Fibroblast of peridontal ligament (primary cell): ENCODE results near the gene MTARC2.
A peak's percentile ranks its signal among the peaks of the same experiment; 100 is the strongest.
"Not testable (repeated sequence)": the region's sequence is repeated elsewhere in the genome, so short reads cannot be mapped to it uniquely, and the experiment has no call there.

Source experiments
- DNase-seq: peaks from one replicate; pipeline ENCODE4 v3.0.0-alpha.2; 2010; ENCODE audit errors: extremely low read depth

Gene MTARC2

DNA sequence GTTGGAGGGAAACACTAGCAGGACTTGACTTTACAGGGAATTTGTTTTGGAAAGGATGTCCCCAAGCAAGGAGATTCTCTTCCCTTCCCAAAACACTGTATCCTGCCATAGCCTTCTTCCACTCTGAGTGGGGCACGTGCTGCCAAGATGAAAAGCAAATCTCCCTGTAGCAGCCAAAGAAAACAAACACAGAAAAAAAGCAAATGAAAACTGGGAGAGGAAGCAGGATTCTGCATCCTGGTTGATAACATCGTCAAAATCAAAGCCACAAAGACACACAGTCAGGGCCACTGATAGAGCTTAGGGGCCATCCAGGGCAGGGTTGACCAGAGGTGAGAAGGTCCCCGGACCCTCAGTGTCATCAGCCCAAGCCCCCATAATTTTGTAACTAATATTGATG, 16.0 kb upstream of the MTARC2 start:
- peak; percentile 17 for DNase-seq

DNA sequence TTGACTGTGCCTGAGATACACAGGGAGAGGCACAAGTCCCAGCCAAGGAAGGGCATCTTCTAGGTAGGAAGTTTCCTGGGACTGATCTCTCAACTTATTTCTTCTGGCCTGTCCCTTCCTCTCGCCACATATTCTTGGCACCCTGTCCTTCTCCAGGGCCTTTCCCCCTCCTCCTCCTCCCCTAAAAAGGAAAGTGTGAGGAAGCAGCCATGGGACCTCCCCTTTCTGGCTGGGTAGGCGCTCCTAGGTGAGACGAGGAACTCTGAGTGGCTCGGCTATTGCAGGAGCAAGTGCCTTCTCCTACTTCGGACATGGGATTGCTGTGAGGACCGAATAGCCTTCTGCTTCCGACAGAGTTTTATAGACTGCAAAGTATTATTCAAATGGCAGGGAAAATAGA, 15.5 kb upstream of the MTARC2 start:
- no peak for DNase-seq

DNA sequence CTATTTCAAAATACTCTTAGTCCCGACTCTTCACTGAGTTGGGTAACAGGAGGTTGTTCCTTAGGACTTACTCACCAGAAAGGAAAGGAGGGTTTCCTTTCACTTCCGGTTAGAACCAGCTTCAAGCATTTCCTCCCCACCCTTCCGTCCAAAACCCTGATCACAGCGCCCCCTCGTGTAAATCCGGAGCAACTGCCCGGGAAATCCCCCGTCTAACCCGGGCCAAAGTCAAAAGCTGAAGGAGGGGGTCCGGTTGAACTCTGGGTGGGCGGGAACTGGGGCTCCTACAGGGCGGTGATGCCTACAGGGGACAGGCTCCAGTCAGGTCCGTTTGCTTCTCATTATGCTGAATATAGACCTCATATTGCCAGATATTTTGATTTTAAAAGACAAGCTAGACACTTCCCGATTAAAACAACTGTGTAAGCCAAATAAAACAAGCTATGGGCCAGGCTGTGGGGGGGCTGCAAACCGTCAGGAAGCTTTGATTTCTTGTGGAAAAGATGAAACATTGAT, 15.0 kb upstream of the MTARC2 start:
- DNase-seq: peak; percentile 92

- DNase-seq: peak; percentile 73
Observed at GRCh38 chr1:220734571-220735326, 13.4 kb upstream of the MTARC2 start.

DNA sequence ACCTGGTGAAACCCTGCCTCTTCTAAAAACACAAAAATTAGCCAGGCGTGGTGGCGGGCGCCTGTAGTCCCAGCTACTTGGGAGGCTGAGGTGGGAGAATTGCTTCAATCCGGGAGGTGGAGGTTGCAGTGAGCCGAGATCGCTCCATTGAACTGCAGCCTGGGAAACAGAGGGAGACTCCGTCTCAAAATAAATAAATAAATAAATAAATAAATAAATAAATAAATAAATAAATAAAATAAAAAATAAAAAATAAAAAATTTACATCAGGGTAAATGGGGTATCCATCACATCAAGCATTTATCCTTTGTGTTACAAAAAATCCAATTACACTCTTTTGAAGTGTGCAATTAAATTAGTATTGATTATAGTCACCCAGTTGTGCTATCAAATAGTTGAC, 11.8 kb upstream of the MTARC2 start:
- not testable (repeated sequence) for DNase-seq

- no peak for DNase-seq
Observed at GRCh38 chr1:220741349-220741748, 6.8 kb upstream of the MTARC2 start.

GRCh38 chr1:220741825-220742224, 6.3 kb upstream of the MTARC2 start:
- DNase-seq: no peak

GRCh38 chr1:220742520-220742919, 5.6 kb upstream of the MTARC2 start:
- DNase-seq: no peak

DNA sequence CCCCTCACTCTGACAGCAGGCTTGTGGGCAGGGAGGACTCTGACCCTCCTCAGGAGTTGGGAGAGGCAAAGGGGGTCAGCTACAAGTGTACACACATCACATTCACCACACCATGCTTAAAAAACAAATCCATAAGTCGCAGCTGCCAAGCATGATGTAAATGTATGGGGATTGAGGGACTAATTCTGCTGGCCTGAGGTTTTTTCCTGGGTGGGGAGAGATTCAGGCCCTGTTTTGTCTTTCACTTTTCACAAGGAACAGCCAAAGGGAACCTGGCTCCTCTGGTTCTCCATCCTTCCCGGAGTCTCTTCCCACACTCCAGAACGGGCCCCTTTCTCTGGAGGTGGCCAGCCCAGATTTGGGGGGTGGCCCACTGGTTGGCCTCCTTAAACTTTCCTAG, 1.3 kb upstream of the MTARC2 start:
- no peak for DNase-seq

- DNase-seq: no peak
Observed at GRCh38 chr1:220747437-220748088, 559 bp upstream of the MTARC2 start.

GRCh38 chr1:220748936-220749335, 814 bp downstream of the MTARC2 start:
- peak; percentile 12 for DNase-seq

GRCh38 chr1:220750131-220750515, 2.0 kb downstream of the MTARC2 start:
- peak; percentile 33 for DNase-seq

- DNase-seq: no peak
Observed at GRCh38 chr1:220751111-220751510, 3.0 kb downstream of the MTARC2 start.

DNA sequence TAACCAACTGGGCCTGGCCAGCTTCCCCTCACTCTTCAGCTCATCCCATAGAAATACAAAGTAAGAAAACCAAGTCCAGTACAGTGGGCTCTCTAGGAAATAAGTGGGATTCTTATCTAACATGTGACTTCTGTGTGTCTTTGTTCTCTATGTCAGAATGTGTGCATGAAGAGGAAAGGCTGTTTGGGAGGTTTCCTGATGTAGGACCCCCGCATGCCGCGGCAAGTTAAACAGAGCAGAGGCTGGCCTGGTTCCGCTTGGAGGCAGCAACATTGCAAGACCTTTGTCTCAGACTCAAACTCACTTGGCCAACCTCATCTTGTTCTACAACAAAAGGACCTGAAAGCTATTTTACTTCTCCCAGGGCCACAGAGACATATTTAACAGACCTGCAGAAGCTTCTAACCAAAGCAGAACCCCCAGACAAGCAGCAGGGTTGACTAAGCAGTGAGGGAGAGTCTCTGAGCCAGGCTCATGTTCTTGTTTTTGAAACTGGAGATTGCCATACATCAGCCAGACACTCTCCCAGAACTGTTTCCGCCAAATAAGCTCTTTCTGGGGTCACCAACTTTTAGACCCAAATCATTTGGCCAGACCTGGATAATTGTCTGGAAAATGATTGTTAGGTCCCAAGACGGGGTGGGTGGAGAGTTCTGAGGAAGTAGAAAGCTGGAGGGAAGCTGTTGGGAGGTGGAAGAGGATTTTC, 6.2 kb downstream of the MTARC2 start:
- DNase-seq: no peak

DNA sequence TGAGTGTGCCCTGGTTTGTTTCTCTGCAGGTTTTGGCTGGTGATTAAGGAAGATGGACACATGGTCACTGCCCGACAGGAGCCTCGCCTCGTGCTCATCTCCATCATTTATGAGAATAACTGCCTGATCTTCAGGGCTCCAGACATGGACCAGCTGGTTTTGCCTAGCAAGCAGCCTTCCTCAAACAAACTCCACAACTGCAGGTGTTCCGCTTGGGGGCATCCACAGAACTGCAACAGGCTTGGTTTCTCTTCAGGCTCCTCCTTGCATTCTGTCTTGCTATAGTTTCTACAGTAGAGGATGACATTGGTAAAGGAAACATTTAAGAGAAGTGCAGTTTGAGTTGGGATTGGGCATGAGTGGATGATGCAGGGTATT, 6.8 kb downstream of the MTARC2 start:
- DNase-seq: no peak

- no peak for DNase-seq
Observed at GRCh38 chr1:220755309-220755708, 7.2 kb downstream of the MTARC2 start.

GRCh38 chr1:220757441-220757840, 9.3 kb downstream of the MTARC2 start:
- DNase-seq: no peak

- DNase-seq: no peak
Observed at GRCh38 chr1:220759147-220759546, 11.0 kb downstream of the MTARC2 start.

DNA sequence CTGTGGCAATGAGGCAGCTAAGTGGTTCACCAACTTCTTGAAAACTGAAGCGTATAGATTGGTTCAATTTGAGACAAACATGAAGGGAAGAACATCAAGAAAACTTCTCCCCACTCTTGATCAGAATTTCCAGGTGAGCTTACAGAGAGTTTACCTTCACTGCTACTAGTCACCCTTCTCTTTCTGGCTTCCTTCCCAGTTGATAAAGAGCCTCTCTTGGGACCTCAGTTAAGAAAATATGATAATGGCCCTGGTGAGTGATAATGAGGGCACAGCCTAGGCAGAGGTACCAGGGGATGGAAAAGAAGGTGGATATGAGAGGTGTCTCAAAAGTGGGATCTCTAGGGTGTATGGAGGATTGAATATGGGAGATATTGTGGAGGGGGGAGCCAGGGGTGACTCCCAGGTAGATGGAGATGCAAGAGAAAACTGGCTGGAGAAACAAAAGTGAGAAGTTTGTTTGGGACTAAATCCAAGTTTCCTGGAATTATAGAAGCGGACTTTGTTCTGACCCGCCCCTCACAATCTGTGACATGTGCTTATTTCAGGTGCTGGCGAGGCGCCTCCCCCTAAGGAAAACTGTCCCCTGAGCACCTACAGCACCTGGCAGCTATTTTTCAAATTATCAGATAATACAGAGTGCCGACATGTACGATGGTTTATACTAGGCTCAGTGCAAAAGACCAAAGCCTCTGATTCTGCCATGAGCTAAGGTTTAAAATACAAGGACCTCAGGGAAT, 13.7 kb downstream of the MTARC2 start:
- no peak for DNase-seq

DNA sequence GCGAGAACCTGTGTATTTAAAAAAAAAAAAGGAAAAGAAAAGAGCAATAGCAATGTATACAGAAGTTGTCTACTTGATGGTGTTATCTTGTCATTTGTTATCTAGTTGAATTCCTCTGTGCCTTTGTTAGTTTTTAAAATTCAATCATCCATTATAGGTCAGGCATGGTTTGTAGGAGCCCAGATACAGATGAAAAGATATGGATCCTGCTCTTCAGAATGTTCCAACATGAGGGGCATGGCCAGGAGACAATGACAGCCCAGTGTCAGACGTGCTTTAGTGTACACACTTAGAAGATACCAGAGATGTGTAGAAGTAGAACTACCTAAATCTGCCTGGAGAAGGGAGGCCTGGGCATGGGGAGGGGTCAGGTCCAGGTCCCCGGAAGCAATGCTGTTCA, 16.6 kb downstream of the MTARC2 start:
- no peak for DNase-seq

DNA sequence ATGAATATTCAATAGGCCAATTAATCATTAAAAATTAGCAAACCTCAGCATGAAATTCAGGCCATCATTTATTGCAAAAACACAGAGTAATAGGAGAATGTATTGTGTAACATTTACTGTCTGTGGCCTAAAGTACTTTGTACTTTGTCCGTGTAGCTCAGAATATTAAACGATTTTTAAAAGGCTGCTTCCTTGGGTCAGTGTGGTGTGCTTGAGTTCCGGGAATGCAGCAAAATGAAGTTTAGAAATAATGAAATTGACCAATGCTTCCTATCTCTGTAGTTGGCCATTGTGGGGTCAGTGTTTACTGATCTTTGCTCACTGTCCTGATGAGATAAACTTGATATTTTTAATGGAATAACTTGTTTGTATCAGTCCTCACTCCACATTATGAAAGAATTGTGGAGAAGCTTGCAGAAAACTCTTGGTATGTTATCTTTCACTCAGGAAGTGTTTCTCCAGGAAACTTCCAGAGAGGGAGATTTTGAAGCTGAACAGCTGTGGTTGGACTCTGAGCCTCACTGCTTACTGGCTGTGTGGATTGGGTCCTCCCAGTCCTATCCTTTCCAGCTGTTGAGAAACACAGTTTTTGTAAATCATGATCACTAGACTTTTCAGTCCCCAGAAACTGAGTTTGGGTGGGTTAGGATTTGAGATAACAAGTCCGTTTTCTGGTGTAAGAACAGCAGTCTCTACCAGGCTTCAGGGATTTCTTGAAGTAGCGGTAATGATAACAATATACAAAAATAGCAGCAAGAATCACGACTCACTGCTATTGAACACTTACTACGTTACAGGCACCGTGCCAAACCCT, 19.4 kb downstream of the MTARC2 start:
- DNase-seq: no peak
